Measurements from ENCODE around the gene CCDC197. TPM values are rescaled to one million over a fixed set of nuclear protein-coding genes. Genes with fewer than 3 reads are reported as not detected.

The CCDC197 gene
- total RNA-seq, 1 donor: not detected

- no peak overlapping the region for H3K4me3 ChIP-seq (ENCODE audit: low read depth, low read length)
- TF ChIP-seq CTCF (IDR thresholded peaks at IDR 0.05; ENCODE audit: insufficient read depth, low read length): no peak
- DNase-seq (ENCODE audit: low read depth): no peak
Observed at GRCh38 chr14:93962701-93963601, 34.1 kb upstream of the CCDC197 start.

- TF ChIP-seq CTCF (IDR thresholded peaks at IDR 0.05; ENCODE audit: insufficient read depth, low read length): no peak
- no peak overlapping the region for H3K4me3 ChIP-seq (ENCODE audit: low read depth, low read length)
- DNase-seq (ENCODE audit: low read depth): no peak
Observed at GRCh38 chr14:93963692-93964091, 33.4 kb upstream of the CCDC197 start.

GRCh38 chr14:93964281-93964680 is 32.8 kb upstream of the CCDC197 start:
- TF ChIP-seq CTCF (IDR thresholded peaks at IDR 0.05; ENCODE audit: insufficient read depth, low read length): no peak
- no peak for DNase-seq (ENCODE audit: low read depth)
- H3K4me3 ChIP-seq (ENCODE audit: low read depth, low read length): no peak overlapping the region

GRCh38 chr14:93964820-93965286 is 32.2 kb upstream of the CCDC197 start:
- DNase-seq (ENCODE audit: low read depth): no peak
- no peak for TF ChIP-seq CTCF (IDR thresholded peaks at IDR 0.05; ENCODE audit: insufficient read depth, low read length)

GRCh38 chr14:93965287-93965821 is 31.7 kb upstream of the CCDC197 start:
- H3K4me3 ChIP-seq (ENCODE audit: low read depth, low read length): no peak overlapping the region
- TF ChIP-seq CTCF (IDR thresholded peaks at IDR 0.05; ENCODE audit: insufficient read depth, low read length): no peak

More at GRCh38 chr14:93964820-93965286, 32.2 kb upstream of the CCDC197 start:
- no peak overlapping the region for H3K4me3 ChIP-seq (ENCODE audit: low read depth, low read length)

GRCh38 chr14:93965946-93966474 is 31.1 kb upstream of the CCDC197 start:
- no peak overlapping the region for H3K4me3 ChIP-seq (ENCODE audit: low read depth, low read length)
- no peak for DNase-seq (ENCODE audit: low read depth)
- no peak for TF ChIP-seq CTCF (IDR thresholded peaks at IDR 0.05; ENCODE audit: insufficient read depth, low read length)

More at GRCh38 chr14:93965287-93965821, 31.7 kb upstream of the CCDC197 start:
- DNase-seq (ENCODE audit: low read depth): peak; percentile 90

All from fibroblast of the aortic adventitia (primary cell).